Fibroblast of skin of scalp (primary cell): ENCODE measurements around the gene KRTAP10-3.

Experiments used
- DNase-seq: peaks from one replicate; pipeline ENCODE4 v3.0.0-alpha.2; 2013

Gene KRTAP10-3

DNA sequence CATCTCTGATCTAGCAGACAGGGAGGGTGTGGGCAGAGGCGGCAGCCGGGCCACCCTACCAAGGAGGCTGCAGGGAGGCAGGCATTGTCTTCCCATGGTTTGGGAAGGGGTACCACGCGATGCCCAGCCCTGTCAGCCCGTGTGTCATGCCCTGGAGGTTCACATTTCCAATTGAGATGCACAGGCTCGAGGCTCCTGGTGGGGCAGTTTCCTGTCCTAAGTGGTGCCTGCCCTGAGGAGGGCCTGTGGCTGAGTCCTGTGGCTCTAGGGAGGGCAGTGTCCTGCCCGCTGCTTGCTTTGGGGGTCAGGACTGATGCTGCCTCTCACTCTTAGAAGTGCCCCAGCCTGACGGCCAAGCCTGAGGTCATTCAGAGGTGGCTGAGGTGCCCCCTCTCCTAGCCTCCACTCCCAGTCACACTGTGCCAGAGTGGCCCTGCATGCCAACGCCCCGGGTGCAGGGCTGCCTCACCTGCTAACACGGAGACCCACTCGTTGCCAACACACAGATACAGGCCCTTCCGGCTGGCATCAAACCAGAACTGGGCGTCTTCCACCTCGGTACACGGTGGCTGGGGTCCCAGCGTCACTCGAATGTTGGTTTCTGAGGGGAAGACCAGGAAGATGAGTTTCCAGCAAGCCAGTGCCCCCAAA lies 30.5 kb downstream of the KRTAP10-3 start:
- DNase-seq: no peak

DNA sequence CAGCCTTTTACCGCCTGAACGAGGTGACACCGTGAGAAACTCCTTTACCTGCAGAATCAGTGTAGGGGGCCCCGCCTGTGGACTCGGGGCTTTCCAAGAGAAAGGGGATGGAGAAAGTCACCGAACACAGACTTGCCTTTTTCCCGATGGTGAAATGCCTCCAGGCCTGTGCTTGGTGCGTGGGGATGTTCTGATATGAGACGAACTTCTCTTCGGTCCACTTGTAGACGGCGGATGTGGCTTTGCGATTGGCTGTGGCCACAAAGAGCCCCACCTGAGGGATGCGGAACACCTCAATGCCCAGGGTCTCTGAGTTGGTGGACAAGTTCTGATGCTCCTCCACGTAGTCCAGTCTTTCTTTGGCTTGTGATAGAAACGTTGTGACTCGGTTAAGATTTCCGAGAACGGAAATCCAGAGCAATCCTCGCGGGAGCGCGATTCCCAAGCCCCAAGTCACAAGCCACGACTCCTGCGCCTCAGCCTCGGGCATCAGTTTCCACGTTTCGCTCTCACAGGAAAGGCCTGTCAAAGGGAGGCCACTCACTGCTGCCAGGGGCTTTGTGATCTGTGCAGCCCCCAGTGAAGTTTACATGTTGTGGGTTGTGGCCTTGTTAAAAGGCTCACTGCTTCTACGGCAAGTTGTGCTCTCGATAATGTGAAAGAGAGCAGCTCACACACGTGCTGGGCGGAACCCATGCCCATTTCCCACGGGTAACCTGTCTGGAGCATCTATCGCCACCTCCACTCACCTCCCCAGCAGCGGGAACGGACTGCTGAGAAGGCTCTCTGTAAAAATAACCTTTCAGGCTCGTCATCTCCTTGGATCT lies 31.2 kb downstream of the KRTAP10-3 start:
- no peak for DNase-seq

DNA sequence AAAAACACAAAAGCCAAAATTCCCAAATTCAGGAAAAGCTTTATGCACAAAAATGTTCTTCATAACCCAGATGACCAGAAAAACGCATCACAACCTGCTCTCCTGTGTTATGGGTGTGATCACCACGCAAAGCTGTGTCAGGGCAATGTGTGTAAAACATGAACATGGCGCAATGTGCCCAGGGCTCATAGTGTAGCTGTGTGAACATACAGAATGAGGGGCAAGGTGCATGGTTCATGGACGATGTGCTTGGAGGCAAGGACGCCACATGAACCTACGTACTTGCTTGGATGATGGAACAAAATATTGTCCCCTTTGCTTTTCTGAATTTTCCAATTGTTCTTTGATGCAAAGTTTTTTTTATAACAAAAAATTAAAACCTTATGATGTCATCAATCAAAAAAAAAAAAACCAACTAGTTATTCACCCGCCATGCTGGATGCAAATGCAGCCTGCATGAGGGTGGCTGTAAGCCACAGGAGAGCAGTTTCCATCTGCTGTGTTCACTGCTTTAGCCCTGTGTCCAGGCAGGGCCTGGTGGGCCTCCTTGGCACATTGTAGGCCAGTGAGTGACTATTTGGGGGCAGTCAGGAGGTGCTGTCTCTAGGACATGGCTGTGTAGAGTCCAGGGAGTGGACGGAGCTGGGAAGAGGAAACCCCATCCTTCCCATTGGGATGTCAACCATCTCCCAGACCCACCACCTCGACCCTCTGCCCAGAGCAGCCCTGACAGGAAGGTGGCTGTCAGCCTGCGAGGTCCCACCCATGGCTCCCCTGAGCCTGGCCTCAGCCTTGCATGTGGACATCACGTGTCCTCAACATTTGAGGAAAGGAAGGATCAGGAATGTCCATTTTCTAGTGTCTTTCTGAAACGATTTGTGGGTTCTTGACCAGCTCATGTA lies 32.2 kb downstream of the KRTAP10-3 start:
- no peak for DNase-seq

DNA sequence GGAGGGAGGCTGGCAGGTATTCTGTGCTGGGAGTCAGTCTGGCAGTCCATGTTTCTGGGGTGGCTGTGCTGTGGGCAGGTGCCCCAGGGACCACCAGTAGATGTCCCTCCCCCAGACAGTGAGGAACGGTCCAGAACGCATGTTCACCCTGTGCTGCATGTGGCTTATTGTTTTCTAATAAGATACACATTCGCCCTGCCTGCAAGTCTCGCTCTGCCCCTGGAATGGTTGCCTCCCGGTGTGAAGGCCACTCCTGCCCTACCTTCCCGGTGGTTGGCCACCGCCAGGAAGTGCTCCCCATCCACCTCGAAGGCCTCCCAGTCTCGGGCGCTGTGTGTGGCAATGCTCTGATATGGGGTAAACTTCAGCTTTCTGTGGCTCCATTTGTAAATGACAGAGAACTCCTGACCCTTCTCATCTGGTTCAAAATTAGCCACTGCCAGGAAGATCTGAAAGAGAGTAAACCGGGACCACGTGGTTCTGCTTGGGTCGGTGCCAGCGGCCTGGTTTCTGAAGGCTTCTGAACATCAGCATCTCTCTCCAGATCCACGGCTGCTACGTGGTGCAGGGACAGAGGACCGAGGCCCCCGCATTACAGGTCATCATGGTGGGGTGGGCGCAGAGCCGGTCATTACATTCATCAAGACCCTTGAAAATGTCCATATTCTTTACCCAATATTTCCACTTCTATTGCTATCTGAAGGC lies 33.1 kb downstream of the KRTAP10-3 start:
- DNase-seq: no peak

DNA sequence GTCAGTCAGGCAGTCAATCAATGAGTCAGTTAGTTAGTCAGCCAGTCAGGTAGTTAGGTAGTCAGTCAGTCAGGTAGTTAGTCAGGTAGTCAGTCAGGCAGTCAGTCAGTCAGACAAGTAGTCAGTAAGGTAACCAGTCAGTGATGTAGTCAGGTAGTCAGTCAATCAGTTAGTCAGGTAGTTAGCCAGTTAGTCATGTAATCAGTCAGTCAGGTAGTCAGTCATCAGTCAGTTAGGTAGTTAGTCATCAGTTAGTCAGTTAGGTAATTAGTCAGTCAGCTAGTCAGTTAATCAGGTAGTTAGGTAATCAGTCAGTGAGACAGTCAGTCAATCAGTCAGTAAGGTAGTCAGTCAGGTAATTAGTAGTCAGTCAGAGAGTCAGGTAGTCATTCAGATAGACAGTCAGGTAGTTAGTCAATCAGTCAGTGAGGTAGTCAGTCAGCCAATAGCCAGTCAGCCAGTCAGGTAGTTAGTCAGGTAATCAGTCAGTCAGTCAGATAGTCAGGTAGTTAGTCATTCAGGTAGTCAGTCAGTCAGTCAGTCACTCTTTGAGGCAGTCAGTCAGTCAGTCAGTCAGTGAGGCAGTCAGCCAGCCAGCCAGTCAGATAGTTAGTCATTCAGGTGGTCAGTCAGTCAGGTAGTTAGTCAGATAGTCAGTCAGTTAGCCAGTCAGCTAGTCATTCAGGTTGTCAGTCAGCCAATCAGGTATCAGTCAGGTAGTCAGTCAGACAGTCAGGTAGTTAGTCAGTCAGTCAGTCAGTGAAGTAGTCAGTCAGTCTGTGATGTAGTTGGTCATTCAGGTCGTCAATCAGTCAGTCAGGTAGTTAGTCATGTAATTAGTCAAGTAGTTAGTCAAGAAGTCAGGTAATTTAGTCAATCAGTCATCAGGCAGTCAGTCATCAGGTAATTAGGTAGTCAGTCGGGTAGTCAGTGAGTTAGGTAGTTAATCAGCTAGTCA lies 33.9 kb downstream of the KRTAP10-3 start:
- DNase-seq: no peak

DNA sequence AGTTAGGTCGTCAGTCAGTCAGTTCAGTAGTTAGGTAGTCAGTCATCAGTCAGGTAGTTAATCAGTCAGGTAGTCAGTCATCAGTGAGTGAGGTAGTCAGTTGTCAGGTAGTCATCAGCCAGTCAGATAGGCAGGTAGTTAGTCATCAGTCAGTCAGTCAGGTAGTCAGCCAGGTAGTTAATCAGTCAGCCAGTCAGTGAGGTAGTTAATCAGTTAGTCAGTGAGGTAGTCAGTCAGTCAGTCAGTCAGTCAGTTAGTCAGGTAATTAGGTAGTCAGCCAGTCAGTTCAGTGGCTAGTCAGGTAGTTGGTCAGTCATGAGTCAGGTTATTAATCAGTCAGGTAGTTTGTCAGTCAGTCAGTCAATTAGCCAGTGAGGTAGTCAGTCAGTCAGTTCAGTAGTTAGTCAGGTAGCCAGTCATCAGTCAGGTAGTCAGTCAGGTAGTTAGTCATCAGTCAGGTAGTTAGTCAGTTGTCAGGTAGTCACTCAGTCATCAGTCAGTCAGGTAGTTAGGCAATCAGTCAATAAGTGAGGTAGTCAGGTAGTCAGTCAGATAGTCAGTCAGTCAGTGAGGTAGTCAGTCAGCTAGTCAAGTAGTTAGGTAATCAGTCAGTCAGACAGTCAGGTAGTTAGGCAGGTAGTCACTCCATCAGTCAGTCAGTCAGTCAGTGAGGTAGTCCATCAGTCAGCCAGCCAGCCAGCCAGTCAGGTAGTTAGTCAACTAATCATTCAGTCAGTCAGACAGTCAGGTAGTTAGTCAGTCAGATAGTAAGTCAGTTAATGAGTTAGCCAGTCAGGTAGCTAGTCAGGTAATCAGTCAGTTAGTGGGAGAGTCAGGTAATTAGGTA lies 34.8 kb downstream of the KRTAP10-3 start:
- DNase-seq: no peak

DNA sequence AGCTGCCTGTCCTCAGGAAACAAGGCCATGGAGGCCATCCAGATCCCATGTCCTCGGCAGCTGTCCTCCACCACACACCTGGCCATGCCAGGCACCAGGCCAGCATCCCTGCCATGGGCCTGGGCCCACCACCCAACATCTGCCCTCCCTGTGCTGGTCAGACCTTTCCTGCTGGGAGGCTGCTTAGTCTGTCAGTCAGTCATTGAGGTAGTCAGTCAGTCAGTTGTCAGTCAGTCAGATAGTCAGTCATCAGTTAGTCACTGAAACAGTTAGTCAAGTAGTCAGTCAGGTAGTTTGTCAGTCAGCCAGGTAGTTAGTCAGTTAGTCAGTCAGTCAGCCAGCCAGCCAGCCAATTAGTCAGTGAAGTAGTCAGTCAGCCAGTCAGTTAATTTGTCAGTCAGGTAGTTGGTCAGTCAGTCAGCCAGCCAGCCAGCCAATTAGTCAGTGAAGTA lies 35.8 kb downstream of the KRTAP10-3 start:
- DNase-seq: no peak

DNA sequence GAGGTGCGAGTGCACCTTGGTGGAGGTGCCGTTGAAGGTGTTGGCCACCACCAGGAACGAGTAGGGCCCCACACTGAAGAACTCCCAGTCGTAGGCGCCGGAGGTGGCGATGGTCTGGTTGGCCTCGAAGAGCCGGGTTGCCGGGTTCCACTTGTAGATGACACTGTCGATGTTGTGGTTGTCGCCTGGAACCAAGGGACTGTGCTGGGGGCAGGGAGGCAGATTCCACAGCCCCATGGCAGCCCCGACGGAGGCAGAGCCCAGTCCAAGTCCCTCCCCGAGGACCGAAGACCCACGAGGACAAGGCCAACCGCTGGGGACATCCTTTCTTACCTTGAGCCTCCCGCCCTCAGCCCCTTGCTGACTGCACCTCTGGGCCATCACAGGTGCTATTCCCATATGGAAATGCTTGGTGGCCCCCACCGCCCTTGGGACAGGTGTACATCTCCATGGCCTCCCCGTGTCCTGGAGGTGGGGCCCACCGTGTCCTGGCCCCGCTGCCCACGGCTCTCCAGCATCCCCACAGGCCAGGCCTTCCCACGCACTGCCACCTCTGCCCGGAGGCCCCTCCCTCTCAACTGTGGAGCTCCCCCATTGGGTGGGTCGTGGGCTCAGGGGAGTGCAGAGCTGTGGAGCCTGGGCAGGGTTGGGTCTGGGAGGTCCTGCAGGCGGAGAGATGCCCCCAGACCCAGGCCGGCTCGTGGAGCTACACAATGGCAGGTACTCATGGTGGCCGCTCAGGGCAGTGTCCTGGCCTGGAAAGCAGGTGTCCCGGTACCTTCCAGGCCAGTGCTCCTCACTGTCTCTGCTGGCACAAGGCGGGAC lies 36.5 kb downstream of the KRTAP10-3 start:
- DNase-seq: no peak

DNA sequence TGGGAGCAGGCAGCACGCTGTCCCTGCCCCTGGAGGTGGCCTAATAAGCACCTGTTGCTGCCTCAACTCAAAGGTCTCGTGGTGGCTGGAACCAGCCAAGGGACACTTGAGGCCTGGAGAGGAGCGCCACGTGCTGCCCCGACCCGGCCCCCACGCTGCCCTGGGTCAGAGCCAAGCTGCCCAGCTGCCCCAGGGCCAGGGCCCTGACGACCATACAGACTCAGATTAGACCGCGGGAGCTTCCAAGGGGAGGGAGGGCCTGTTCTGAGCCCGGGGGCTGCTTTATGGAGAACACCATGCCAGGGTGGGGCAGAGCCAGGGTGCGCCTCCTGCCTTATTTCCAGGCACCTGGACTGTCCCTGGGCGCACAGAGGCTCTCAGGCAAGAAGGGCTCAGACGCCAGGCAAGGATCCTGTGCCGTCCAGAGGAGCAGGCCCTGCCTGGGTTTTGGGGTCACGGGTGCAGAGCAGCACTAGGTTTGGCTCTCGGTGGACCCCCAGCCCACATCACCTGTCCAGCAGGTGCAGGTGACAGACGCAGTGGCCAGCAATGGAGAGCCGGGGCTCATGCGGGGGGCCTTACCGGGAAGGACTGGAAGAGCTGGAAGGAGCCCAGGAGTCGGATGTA lies 37.2 kb downstream of the KRTAP10-3 start:
- no peak for DNase-seq

DNA sequence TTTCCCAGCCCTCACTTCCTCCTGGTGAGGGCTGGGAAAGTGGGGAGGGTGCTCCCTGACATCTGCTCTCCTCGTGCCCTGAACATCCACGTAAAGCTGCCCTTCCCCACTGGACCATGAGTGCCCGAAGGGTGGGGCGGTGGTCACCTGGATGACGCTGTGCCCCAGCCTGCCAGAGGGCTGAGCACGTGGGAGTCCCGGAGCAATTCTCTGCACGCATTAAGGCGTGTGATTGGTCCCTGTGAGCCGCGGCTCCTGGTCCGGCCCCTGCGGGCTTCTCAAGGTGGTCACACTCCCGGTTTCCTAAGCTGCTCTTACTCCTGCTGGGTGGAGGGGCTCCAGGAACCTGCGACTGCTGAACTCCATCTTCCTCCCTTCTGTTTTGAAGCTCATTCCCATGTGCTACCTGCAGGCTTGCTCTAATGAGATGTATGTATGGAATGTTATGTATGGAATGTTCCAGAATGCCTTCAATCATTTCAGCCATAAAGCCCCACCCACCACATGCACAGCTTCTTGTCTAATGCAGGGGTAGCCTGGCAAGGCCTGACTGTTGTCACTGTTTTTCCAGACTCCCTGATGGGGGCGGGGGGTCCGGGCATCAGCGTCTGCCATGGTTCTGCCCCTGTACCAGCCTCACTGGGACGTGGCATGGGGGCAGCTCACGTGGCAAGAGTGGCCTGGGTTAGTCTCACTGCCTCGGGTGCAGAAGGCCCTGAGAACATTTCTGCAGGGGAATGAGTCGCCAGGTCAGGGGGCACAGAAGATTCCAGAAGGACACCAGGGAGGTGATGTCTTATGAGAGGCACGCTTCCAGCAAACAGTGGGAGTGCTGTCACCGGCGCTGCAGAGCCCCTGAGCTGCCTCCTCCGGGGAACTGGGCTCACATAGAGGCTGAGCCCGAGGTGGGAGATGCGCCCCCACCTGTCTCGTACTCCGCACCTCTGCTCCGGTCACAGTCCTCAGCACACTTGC lies 38.0 kb downstream of the KRTAP10-3 start:
- DNase-seq: no peak

DNA sequence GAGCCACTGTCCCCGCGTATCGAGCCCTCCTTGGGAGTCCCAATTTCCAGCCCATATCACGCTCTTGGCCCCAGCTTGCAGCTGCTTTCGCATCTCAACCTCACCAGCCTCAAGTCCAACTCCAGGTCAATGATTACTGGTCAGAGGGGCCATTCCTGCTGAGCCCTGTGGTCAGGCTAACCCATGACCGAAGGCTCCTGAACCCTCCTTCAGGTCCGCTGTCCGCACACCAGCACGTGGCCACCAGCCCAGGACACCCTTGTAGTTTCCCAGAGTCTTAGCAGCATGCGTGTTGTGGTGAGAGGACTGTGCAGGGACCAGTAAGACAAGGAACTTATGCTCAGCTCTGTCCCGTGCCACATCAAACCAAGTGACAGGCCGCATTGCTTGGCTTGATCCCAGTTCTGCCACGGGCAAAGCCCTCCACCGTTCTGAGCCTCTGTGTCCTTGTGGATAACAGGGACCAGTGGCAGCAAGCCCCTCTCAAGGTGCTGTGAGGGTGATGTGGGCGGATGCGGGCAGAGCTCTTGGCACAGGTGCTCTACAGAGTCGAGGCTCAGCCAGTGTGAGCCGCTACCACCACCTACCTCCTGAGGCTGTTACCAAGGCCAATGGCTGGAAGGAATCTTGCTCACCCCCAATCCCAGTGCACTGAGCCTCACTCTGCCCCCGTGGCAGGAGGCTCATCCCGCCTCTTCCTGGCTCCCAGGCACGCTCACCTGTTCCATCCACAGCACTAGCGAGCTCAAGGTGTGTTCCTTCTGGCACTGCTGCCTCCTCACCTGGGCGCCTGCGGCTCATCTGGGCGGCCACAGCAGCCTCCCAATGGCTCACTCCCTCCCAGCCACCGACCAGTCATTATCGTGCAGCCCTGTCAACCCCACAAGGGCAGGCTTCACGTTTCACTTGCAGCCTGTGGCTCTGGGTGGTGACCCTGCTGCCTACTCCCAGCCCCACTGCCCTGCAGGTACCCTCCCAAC lies 39.0 kb downstream of the KRTAP10-3 start:
- DNase-seq: no peak

DNA sequence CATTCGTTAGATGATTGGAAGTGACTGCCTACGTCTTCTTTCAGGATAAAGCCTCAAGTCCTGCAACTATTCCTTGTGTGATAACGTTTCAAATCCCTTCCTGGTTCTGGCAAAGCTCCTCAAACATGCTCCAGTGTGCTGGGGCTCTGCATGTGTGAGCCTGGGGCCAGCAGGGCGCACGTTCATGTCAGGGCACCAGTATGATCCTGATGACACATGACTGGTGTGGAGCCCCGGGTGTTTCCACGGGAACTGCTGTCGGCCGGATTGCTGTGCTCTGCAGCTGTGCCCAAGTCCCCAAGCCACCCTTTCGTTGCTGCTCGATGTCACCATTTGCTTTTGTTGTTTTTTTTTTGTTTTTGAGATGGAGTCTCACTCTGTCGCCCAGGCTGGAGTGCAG lies 39.9 kb downstream of the KRTAP10-3 start:
- no peak for DNase-seq

DNA sequence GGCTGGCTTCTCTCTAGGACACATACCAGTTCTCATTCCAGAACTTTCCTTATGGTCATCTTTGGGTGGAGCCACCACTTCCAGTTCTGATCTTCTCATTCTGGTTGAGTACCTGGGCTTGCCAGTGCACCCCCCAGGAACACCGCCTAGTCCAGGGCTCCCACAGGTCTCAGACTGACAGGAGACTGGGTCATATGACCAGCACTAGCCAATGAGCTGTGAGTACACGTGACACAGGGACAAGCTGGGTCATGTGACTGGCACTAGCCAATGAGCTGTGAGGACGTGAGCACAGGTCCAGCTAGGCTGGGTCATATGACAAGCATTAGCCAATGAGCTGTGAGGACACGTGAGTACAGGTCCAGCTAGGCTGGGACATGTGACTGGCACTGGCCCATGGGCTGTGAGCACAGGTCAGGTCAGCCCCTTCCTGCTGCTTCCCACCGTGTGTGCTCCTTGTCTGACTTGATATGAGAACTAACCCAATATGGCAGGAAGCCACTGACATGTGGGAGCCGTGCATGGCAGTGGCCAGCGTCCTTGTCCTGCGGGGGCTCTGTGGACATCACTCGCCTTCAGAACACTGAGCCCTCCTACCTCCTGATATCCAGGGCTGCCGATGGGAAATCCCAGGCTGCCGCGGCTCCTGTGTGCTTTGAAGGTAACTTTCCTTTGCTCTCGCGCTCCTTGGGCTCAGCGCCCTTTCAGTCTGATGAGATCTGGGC lies 41.3 kb downstream of the KRTAP10-3 start:
- DNase-seq: peak; percentile 9

DNA sequence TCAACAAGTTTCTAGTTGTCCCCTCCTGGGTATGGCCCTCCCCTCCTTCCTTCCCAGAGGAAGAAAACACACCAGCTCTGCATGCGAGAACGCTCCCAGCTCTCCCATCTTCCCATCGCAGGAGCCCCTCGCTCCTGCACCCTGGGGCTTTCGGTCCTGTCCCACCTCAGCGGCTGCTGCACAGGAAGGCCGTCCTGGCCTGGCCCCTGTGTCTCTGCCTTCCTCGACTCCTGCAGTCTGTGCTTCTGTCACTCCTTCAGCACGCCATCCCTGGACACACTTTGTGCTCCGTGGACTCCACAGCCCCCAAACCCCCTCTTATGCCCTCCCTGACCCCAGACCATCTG lies 41.8 kb downstream of the KRTAP10-3 start:
- DNase-seq: no peak

DNA sequence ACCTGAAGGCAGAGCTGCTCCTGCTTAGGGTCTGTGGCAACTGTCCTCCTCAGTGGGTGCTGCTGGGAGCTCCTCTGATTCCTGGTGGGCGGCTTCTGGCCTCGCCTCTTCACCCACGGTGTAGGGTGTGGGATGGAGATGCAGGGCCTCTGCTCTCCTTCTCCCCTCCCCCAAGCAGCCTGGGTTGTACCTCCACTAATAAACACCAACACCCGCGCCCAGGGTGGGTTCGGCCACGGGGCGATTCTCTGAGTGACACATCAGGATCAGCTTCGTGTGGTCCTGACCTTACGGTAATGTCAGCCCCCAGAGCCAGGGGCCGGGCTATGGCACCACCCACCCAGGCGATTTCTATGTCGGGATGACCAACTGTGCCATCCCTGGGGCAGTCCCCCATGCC lies 42.3 kb downstream of the KRTAP10-3 start:
- no peak for DNase-seq
